GM10266 (cell line): ENCODE data around the gene SEMA5A.

Source experiments
- DNase-seq: peaks from one replicate; pipeline ENCODE4 v3.0.0; 2012; ENCODE audit errors: extremely low spot score
- CTCF ChIP-seq: IDR thresholded peaks from 2 replicates; pipeline ENCODE4 v1.5.1; 2012; ENCODE audit warnings: mild to moderate bottlenecking, low read depth; ENCODE audit not compliant: control insufficient read depth, insufficient read depth; ENCODE audit errors: missing control alignments

SEMA5A gene

GRCh38 chr5:9332026-9332425 lies 213.8 kb downstream of the SEMA5A start:
- no peak for DNase-seq
- TF ChIP-seq CTCF: no peak

DNA sequence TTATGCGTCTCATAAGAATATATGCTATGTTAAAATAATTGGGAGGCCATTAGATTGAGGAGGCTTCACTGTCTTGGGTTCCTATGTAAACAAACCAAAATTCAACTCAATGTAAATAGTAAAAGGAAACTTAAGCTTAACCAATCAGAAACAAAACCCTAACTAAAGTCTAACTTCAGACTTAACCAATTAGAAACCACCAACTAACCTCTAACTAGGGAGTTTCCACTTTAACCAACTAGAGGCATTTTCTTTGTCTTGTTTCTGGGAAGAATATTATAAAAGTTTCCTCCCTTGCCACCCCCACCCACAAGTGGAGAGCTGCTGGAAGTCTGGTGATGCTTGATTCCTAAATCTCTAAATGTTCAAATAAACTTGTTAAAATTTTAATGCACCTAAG lies 214.5 kb downstream of the SEMA5A start:
- TF ChIP-seq CTCF: no peak
- no peak for DNase-seq

GRCh38 chr5:9329125-9329524 lies 216.8 kb downstream of the SEMA5A start:
- no peak for DNase-seq
- TF ChIP-seq CTCF: no peak

DNA sequence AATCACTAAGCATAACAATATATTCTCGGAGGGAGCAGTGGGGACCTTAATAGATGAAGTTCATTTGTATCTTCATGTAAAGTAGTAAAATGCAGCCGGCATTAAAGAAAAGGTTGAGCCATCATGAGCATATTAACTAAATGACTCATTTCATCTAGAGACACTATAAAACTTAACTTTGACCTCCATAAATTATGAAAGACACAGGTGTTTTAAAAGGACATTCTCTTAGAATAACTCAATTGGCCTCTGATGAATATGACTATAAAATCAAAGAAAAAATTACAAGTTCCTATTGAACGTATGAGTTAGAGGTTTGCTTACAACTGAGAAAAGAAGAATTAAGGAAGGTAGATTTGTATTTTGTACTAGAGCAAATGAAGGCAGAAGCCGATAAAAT lies 220.3 kb downstream of the SEMA5A start:
- no peak for TF ChIP-seq CTCF
- no peak for DNase-seq

DNA sequence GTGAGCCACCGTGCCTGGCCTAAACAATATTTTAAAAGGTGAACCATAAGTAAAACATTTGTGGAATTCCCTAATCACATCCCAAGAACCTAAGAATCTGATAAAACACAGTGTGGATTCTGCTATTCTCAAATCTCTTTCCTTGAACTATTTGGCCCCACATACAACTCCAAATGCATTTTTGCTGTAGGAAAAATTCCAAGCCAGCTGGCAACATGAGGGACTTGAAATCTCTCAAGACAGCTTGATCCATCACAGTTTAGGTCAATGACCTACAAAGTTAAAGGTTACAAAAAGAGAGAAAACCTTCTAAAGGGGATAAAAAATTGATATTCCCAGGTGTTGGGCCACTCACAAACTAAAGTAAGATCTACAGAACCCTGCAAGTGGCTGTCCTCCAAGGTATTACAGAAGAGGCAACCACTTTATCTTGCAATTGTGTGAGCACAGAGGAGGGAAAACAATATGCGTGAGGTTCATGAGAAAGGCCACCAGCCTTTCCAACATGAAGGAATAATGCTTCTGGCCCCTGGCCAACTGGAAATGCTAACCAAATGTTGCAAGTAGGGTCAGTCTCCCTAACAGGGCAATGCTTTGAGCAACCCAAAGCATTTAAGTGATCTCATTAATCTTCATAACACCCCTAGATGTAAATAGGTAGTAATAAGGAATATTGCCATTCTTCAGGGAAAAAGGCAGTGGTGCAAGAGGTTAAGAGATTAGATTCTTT lies 221.4 kb downstream of the SEMA5A start:
- no peak for TF ChIP-seq CTCF
- no peak for DNase-seq

DNA sequence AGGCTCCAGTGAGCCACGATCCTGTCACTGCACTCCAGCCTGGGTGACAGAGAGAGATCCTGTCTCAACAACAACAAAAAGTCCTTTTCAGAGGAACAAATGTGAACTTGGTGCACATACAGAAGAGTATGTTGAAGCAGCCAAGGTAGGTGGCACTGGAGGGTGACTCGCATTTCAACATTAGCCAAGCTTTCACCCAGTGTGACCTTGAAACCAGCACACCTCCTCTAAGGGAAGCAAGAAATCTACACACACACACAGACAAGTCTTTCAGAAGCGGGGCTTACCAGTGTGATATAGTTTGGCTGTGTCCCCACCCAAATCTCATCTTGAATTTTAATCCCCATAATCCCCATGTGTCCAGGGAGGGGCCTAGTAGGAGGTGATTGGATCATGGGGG lies 225.2 kb downstream of the SEMA5A start:
- no peak for TF ChIP-seq CTCF
- no peak for DNase-seq

- TF ChIP-seq CTCF: no peak
- DNase-seq: no peak
Measured at GRCh38 chr5:9318031-9318430, 227.8 kb downstream of the SEMA5A start.
